Hepatocyte (in vitro differentiated cells): ENCODE results near the gene SIN3B. TPM values are rescaled to one million over a fixed set of nuclear protein-coding genes. Genes with fewer than 3 reads are reported as not detected.

ENCODE experiments used
- DNase-seq: peaks from one replicate; pipeline ENCODE4 v3.0.0-alpha.2; 2016; ENCODE audit warnings: low spot score
- H2AFZ ChIP-seq: fragments of 200-600 bp; sonication (generic); 2 replicates; pipeline ENCODE4 v1.6.0; 2016; ENCODE audit warnings: antibody characterized with exemption, mild to moderate bottlenecking
- H3K27ac ChIP-seq: fragments of 200-600 bp; sonication (generic); 2 replicates; pipeline ENCODE4 v1.5.1; 2016; ENCODE audit warnings: mild to moderate bottlenecking
- H3K27me3 ChIP-seq: fragments of 200-600 bp; sonication (generic); 2 replicates; pipeline ENCODE4 v1.6.1; 2016
- H3K36me3 ChIP-seq: fragments of 200-600 bp; sonication (generic); replicated peaks from 2 replicates; pipeline ENCODE4 v1.5.1; 2016; ENCODE audit warnings: low read depth; ENCODE audit not compliant: insufficient read depth
- H3K4me1 ChIP-seq: fragments of 200-600 bp; sonication (generic); 2 replicates; pipeline ENCODE4 v1.5.1; 2016; ENCODE audit warnings: mild to moderate bottlenecking, moderate library complexity; ENCODE audit not compliant: insufficient read depth
- H3K4me2 ChIP-seq: fragments of 200-600 bp; sonication (generic); 2 replicates; pipeline ENCODE4 v1.6.0; 2016
- H3K4me3 ChIP-seq: fragments of 200-600 bp; sonication (generic); 2 replicates; pipeline ENCODE4 v1.5.1; 2016; ENCODE audit warnings: mild to moderate bottlenecking
- H3K79me2 ChIP-seq: fragments of 200-600 bp; sonication (generic); 2 replicates; pipeline ENCODE4 v1.6.0; 2017; ENCODE audit warnings: mild to moderate bottlenecking
- H3K9me2 ChIP-seq: fragments of 200-600 bp; sonication (generic); replicated peaks from 2 replicates; pipeline ENCODE4 v1.6.0; 2017; ENCODE audit warnings: mild to moderate bottlenecking; ENCODE audit not compliant: insufficient read depth
- H3K9me3 ChIP-seq: fragments of 200-600 bp; sonication (generic); 2 replicates; pipeline ENCODE4 v1.5.1; 2016; ENCODE audit warnings: low read depth, mild to moderate bottlenecking
- H4K20me1 ChIP-seq: fragments of 200-600 bp; sonication (generic); 2 replicates; pipeline ENCODE4 v1.6.0; 2016; ENCODE audit warnings: mild to moderate bottlenecking; ENCODE audit not compliant: insufficient read depth, poor library complexity, severe bottlenecking
- EZH2 ChIP-seq: fragments of 200-600 bp; sonication (generic); IDR thresholded peaks from 2 replicates; pipeline ENCODE4 v1.6.1; 2016; ENCODE audit warnings: antibody characterized with exemption, mild to moderate bottlenecking, borderline replicate concordance
- EZH2phosphoT487 ChIP-seq: fragments of 200-600 bp; sonication (generic); IDR thresholded peaks from one replicate; pipeline ENCODE4 v1.6.1; 2018; ENCODE audit warnings: antibody characterized with exemption, mild to moderate bottlenecking, low read depth, moderate library complexity; ENCODE audit not compliant: unreplicated experiment, severe bottlenecking
- WGBS: methylation state at CpG from one replicate; pipeline ENCODE4 v1.1.6; 2016; ENCODE audit warnings: low lambda C conversion rate; ENCODE audit errors: missing lambda C conversion rate; 5-methylcytosine and 5-hydroxymethylcytosine counted together
- polyA plus RNA-seq: library from polyadenylated mRNA; unstranded; fragments of >200 nt; fragmentation: Nextera tagmentation; extraction: Ambion mirVana; gene quantifications from 2 replicates; pipeline ENCODE4 v1.2.1, GENCODE V29; 2016
- total RNA-seq: library from RNA; depleted of rRNA; stranded (reverse); fragments of >200 nt; gene quantifications from 2 replicates; pipeline ENCODE4 v1.2.3, GENCODE V29; 2014
- TF ChIP-seq, protein P1 (sequence below): fragments of 200-600 bp; sonication (generic); IDR thresholded peaks from 2 replicates; pipeline ENCODE4 v1.5.1; 2016; ENCODE audit warnings: antibody characterized with exemption, mild to moderate bottlenecking; ENCODE audit not compliant: poor library complexity

Gene SIN3B
- total and polyA plus RNA-seq, 2 experiments from 2014 or later: 17.0 to 21.9 TPM

DNA sequence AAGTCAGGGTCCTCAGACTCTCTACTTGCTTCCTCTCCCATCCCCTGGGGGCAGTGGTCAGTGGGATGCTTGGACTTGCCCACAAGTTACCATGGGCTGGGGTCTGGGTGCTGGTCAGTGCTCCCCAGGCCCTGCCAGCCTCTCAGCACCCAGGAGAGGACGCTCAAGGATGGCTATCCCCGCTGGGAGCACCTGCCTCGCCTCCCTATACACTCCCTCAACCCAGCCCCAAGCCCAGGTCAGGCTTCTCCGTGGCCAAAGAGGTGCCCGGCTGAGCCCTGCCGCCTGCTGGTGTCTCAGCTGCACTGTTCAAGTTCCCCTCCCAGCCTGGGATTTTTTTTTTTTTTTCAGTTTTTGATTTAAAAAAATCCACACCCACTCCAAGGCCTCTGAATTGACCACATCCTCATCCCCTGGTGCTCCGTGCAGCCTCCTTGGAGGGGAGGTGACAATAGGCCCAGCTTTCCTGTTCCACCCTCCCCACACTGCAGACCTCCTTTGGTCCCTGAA, 70.4 kb downstream of the SIN3B start:
- H4K20me1 ChIP-seq: no peaks in the 10 kb centered on the region
- no peaks in the 10 kb centered on the region for H3K79me2 ChIP-seq
- no peak overlapping the region for H3K4me2 ChIP-seq
- H3K36me3 ChIP-seq: no peaks in the 10 kb centered on the region
- 32% methylated on average over 7 of the region's 7 CpGs for WGBS
- no peaks in the 10 kb centered on the region for H3K9me2 ChIP-seq
- H2AFZ ChIP-seq: no peak overlapping the region
- TF ChIP-seq EZH2phosphoT487: no peak
- TF ChIP-seq, protein P1, sequence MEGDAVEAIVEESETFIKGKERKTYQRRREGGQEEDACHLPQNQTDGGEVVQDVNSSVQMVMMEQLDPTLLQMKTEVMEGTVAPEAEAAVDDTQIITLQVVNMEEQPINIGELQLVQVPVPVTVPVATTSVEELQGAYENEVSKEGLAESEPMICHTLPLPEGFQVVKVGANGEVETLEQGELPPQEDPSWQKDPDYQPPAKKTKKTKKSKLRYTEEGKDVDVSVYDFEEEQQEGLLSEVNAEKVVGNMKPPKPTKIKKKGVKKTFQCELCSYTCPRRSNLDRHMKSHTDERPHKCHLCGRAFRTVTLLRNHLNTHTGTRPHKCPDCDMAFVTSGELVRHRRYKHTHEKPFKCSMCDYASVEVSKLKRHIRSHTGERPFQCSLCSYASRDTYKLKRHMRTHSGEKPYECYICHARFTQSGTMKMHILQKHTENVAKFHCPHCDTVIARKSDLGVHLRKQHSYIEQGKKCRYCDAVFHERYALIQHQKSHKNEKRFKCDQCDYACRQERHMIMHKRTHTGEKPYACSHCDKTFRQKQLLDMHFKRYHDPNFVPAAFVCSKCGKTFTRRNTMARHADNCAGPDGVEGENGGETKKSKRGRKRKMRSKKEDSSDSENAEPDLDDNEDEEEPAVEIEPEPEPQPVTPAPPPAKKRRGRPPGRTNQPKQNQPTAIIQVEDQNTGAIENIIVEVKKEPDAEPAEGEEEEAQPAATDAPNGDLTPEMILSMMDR: peak; percentile 38
- peak; percentile 46 for DNase-seq
- H3K4me3 ChIP-seq: no peak overlapping the region
- H3K4me1 ChIP-seq: peaks cover 3% of the 10 kb centered on the region
- H3K27ac ChIP-seq: no peak overlapping the region
- H3K27me3 ChIP-seq: no peaks in the 10 kb centered on the region
- H3K9me3 ChIP-seq: no peaks in the 10 kb centered on the region

DNA sequence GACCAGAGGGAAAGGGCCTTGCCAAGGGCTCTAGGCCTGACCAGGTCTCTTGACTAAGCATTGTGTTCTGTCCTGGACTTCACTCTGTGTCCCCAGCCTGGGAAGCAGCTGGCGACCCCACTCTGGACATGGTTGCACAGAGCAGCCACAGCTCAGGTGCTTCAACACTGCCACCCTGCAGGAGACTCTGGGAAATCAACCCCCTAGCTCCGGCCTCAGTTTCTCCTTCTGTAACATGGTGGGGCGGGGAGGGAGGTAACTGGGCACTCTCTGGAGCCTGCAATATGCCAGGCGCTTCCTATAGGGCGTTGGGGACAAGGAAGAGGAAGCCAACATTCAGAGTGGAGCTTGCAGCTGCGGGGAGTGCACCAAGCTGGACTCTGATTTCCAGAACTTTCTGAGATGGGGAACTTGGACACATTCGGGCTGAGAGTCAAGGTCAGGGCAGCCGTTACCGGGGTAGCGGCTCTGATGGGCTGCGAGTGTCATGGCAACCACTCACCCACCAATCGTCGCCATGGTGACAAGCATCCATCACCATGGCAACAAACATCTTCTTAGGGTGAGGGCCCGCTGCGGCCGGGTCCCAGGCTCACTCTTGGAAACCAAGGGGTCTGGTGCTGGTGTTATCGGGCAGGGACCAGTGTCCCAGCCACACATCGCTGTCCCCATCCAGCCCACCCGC, 72.4 kb downstream of the SIN3B start:
- Histone ChIP-seq H3K9me2 (no peaks in the 10 kb centered on the region), H3K36me3 (no peaks in the 10 kb centered on the region), H3K4me3 (no peak overlapping the region), H3K27me3 (no peaks in the 10 kb centered on the region), H3K4me2 (no peak overlapping the region), H3K27ac (no peak overlapping the region), H3K79me2 (no peaks in the 10 kb centered on the region), H3K9me3 (no peaks in the 10 kb centered on the region), H2AFZ (no peak overlapping the region), H3K4me1 (no peaks in the 10 kb centered on the region), H4K20me1 (no peaks in the 10 kb centered on the region)
- no peak for DNase-seq
- 90% methylated on average over 19 of the region's 19 CpGs for WGBS
- TF ChIP-seq EZH2phosphoT487: no peak
- TF ChIP-seq, protein P1: no peak
- no peak for TF ChIP-seq EZH2

DNA sequence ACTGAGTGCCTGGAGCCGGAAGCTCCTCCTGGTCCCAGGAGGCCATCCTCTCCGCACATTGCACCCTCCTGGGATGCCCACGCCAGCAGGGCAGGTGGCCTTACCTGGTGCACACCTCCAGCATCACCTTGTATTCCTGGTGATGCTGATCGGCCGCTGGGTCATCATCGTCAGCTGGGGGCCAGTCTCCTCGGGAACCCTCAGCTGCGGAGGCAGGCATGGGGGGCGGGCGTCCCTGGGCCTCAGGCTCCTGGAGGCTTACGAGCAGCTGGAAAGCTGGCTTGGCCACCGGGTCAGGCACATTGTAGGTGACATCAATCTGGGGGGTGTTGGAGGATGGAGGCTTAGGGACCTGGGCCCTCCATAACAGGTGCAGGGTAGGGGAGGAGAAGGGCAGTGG, 73.3 kb downstream of the SIN3B start:
- Histone ChIP-seq H3K4me1 (no peaks in the 10 kb centered on the region), H3K27ac (no peak overlapping the region), H3K79me2 (no peaks in the 10 kb centered on the region), H3K9me2 (no peaks in the 10 kb centered on the region), H3K36me3 (no peaks in the 10 kb centered on the region), H2AFZ (no peak overlapping the region), H3K4me2 (no peak overlapping the region), H3K27me3 (no peaks in the 10 kb centered on the region), H3K9me3 (no peaks in the 10 kb centered on the region), H4K20me1 (no peaks in the 10 kb centered on the region), H3K4me3 (no peak overlapping the region)
- DNase-seq: no peak
- WGBS: 98% methylated on average over 12 of the region's 12 CpGs
- TF ChIP-seq, protein P1: no peak
- TF ChIP-seq EZH2 (no peak), EZH2phosphoT487 (no peak)
